IMR-90 (cell line): Measurements from ENCODE around the gene OAS3. TPM values are rescaled to one million over a fixed set of nuclear protein-coding genes. Genes with fewer than 3 reads are reported as not detected.

Experiments
- ATAC-seq: fragments of 200-7000 bp; cut with Tn5 transposase; 2 replicates; pipeline ENCODE4 v1.9.1; 2020; ENCODE audit warnings: low read depth, mild to moderate bottlenecking, moderate library complexity
- BruUV-seq: library from RNA; stranded (reverse); fragments of 400-500 nt; replicated peaks from 2 replicates; lab custom pipeline; 2021; lab: Mats Ljungman, UMichigan
- CTCF ChIA-PET: fragments of 300-600 bp; formaldehyde crosslinking; extraction: SDS; loops from one replicate; lab custom pipeline; 2021; ENCODE audit warnings: antibody characterized with exemption; lab: Yijun Ruan, JAX
- POLR2A ChIA-PET: fragments of 300-600 bp; sonication (Branson Sonifier 250); formaldehyde crosslinking; loops from one replicate; lab custom pipeline; 2022; ENCODE audit warnings: antibody characterized with exemption; ENCODE audit not compliant: unreplicated experiment; lab: Charles Lee
- DNase-seq: peaks from one replicate; pipeline ENCODE4 v3.0.0; 2013
- H2AFZ ChIP-seq: replicated peaks from 2 replicates; pipeline ENCODE3; 2013; ENCODE audit warnings: low read length, mild to moderate bottlenecking; ENCODE audit not compliant: poor library complexity
- H2AK5ac ChIP-seq: 2 replicates; pipeline ENCODE4 v1.6.1; 2013; ENCODE audit warnings: low read depth, low read length, inconsistent platforms
- H2AK9ac ChIP-seq: replicated peaks from 2 replicates; pipeline ENCODE3; 2013; ENCODE audit warnings: mild to moderate bottlenecking, low read depth, low read length, moderate library complexity; ENCODE audit not compliant: poor library complexity
- H2BK120ac ChIP-seq: 2 replicates; pipeline ENCODE4 v1.6.1; 2013; ENCODE audit warnings: low read depth, low read length, inconsistent platforms
- H2BK15ac ChIP-seq: 3 replicates; pipeline ENCODE4 v1.6.1; 2013; ENCODE audit warnings: low read depth, low read length, inconsistent platforms
- H2BK20ac ChIP-seq: 2 replicates; pipeline ENCODE4 v1.6.1; 2013; ENCODE audit warnings: low read depth, mild to moderate bottlenecking, inconsistent platforms, low read length, moderate library complexity
- H2BK5ac ChIP-seq: 2 replicates; pipeline ENCODE4 v1.6.1; 2013; ENCODE audit warnings: mild to moderate bottlenecking, low read depth, low read length, inconsistent platforms; ENCODE audit not compliant: poor library complexity, severe bottlenecking
- H3K14ac ChIP-seq: replicated peaks from 2 replicates; pipeline ENCODE4 v1.6.1; 2013; ENCODE audit warnings: low read depth, low read length, inconsistent platforms
- H3K18ac ChIP-seq: 2 replicates; pipeline ENCODE4 v1.6.1; 2013; ENCODE audit warnings: low read depth, low read length, control low read depth
- H3K23ac ChIP-seq: 2 replicates; pipeline ENCODE4 v1.6.1; 2013; ENCODE audit warnings: low read depth, low read length, inconsistent platforms
- H3K27ac ChIP-seq: 2 replicates; pipeline ENCODE4 v1.5.1; 2013; ENCODE audit warnings: mild to moderate bottlenecking, control low read depth, low read length; ENCODE audit not compliant: insufficient read depth
- H3K27me3 ChIP-seq: 2 replicates; pipeline ENCODE4 v1.6.1; 2013; ENCODE audit warnings: low read length; ENCODE audit not compliant: control insufficient read depth, insufficient read depth
- H3K36me3 ChIP-seq: 2 replicates; pipeline ENCODE4 v1.6.1; 2013; ENCODE audit warnings: low read length, mixed read lengths; ENCODE audit not compliant: control insufficient read depth, insufficient read depth
- H3K4ac ChIP-seq: 2 replicates; pipeline ENCODE4 v1.6.1; 2013; ENCODE audit warnings: low read depth, low read length, inconsistent platforms
- H3K4me1 ChIP-seq: 2 replicates; pipeline ENCODE4 v1.6.1; 2013; ENCODE audit warnings: low read length, mixed read lengths; ENCODE audit not compliant: control insufficient read depth, insufficient read depth
- H3K4me2 ChIP-seq: 2 replicates; pipeline ENCODE4 v1.6.1; 2013; ENCODE audit warnings: low read depth, mild to moderate bottlenecking, control low read depth, low read length, moderate library complexity
- H3K4me3 ChIP-seq: 2 replicates; pipeline ENCODE4 v1.5.1; 2013; ENCODE audit warnings: low read depth, mild to moderate bottlenecking, control low read depth, low read length, moderate library complexity; ENCODE audit not compliant: insufficient read depth
- H3K56ac ChIP-seq: 2 replicates; pipeline ENCODE4 v1.6.1; 2013; ENCODE audit warnings: low read length, inconsistent platforms; ENCODE audit not compliant: insufficient read depth; ENCODE audit errors: extremely low read depth
- H3K79me1 ChIP-seq, 2 experiments: 2 replicates each; pipeline ENCODE4 v1.6.1; 2013; ENCODE audit warnings: low read length in 2 of 2, inconsistent platforms in 1 of 2, low read depth in 1 of 2
- H3K9ac ChIP-seq: 2 replicates; pipeline ENCODE4 v1.6.1; 2013; ENCODE audit warnings: low read depth, low read length, control low read depth
- H3K9me1 ChIP-seq: 2 replicates; pipeline ENCODE4 v1.6.1; 2013; ENCODE audit warnings: low read length, inconsistent platforms; ENCODE audit not compliant: insufficient read depth
- H3K9me3 ChIP-seq: 2 replicates; pipeline ENCODE4 v1.6.1; 2013; ENCODE audit warnings: low read length; ENCODE audit not compliant: control insufficient read depth, insufficient read depth
- H4K20me1 ChIP-seq: 2 replicates; pipeline ENCODE4 v1.6.1; 2013; ENCODE audit warnings: low read length, inconsistent platforms; ENCODE audit not compliant: insufficient read depth
- H4K5ac ChIP-seq: 2 replicates; pipeline ENCODE4 v1.6.1; 2013; ENCODE audit warnings: mild to moderate bottlenecking, low read depth, low read length, control low read depth
- H4K8ac ChIP-seq, 2 experiments: 2 replicates each; pipeline ENCODE4 v1.6.1; 2013; ENCODE audit warnings: low read depth in 2 of 2, low read length in 2 of 2, control low read depth in 1 of 2, inconsistent platforms in 1 of 2
- H4K91ac ChIP-seq: 2 replicates; pipeline ENCODE4 v1.6.1; 2013; ENCODE audit warnings: low read depth, low read length, inconsistent platforms; ENCODE audit not compliant: insufficient read depth
- BHLHE40 ChIP-seq: fragments of 150-350 bp; IDR thresholded peaks from 2 replicates; pipeline ENCODE4 v1.6.1; 2016; ENCODE audit warnings: mild to moderate bottlenecking, low read depth, low read length
- CHD1 ChIP-seq: IDR thresholded peaks from 2 replicates; pipeline ENCODE4 v1.6.1; 2012; ENCODE audit warnings: low read depth, low read length, improper control_type of control experiment
- FOS ChIP-seq: fragments of 150-350 bp; IDR thresholded peaks from 2 replicates; pipeline ENCODE4 v1.6.1; 2016; ENCODE audit warnings: low read depth, low read length
- MAFK ChIP-seq: IDR thresholded peaks from 2 replicates; pipeline ENCODE4 v1.6.1; 2012; ENCODE audit warnings: low read depth, low read length, improper control_type of control experiment
- MAZ ChIP-seq: IDR thresholded peaks from 2 replicates; pipeline ENCODE4 v1.6.1; 2012; ENCODE audit warnings: low read depth, mild to moderate bottlenecking, low read length, improper control_type of control experiment, moderate library complexity, borderline replicate concordance
- MXI1 ChIP-seq: IDR thresholded peaks from 2 replicates; pipeline ENCODE4 v1.6.1; 2012; ENCODE audit warnings: low read depth, mild to moderate bottlenecking, low read length, moderate library complexity, borderline replicate concordance
- NFE2L2 ChIP-seq: fragments of 150-350 bp; IDR thresholded peaks from 2 replicates; pipeline ENCODE4 v1.6.1; 2016; ENCODE audit warnings: low read depth, mild to moderate bottlenecking, low read length
- POLR2A ChIP-seq: IDR thresholded peaks from 2 replicates; pipeline ENCODE4 v1.6.1; 2012; ENCODE audit warnings: mild to moderate bottlenecking, low read depth, low read length
- RAD21 ChIP-seq: IDR thresholded peaks from 2 replicates; pipeline ENCODE4 v1.6.1; 2012; ENCODE audit warnings: low read length, improper control_type of control experiment
- RCOR1 ChIP-seq: IDR thresholded peaks from 2 replicates; pipeline ENCODE4 v1.6.1; 2012; ENCODE audit warnings: mild to moderate bottlenecking, low read length, improper control_type of control experiment; ENCODE audit not compliant: insufficient replicate concordance
- RFX5 ChIP-seq: IDR thresholded peaks from 2 replicates; pipeline ENCODE4 v1.8.0; 2012; ENCODE audit warnings: low read depth, mild to moderate bottlenecking, low read length, moderate library complexity
- SMC3 ChIP-seq: fragments of 150-350 bp; IDR thresholded peaks from 2 replicates; pipeline ENCODE4 v1.6.1; 2016; ENCODE audit warnings: low read depth, mild to moderate bottlenecking, antibody characterized with exemption, low read length, moderate library complexity
- WGBS, 2 experiments: methylation state at CpG; one replicate each; pipeline versions ENCODE4 v1.1.5 to v1.1.7; 2013; ENCODE audit warnings: missing lambda C conversion rate in 2 of 2; ENCODE audit not compliant: insufficient read length in 1 of 2; ENCODE audit errors: extremely low coverage in 2 of 2; 5-methylcytosine and 5-hydroxymethylcytosine counted together
- dilution Hi-C: fragments of 300-500 bp; cut with HindIII; formaldehyde crosslinking; loops from one replicate; pipeline ENCODE4 v1.14.3; 2018; ENCODE audit warnings: low sequenced_read_pairs; ENCODE audit not compliant: unreplicated experiment
- in situ Hi-C: fragments of 300-500 bp; cut with MboI; formaldehyde crosslinking; loops from 3 replicates; pipeline ENCODE4 v1.14.3; 2019; ENCODE audit warnings: low sequenced_read_pairs, inconsistent platforms, mixed read lengths
- intact Hi-C: fragments of 100-400 bp; cut with micrococcal nuclease; formaldehyde crosslinking; loops from 2 replicates; pipeline ENCODE4 v1.10.0; 2022
- polyA plus RNA-seq, 3 experiments: library from polyadenylated mRNA; depleted of rRNA; stranded (reverse); fragments of >200 nt; gene quantifications; 2 replicates each; pipeline ENCODE4 v1.2.3, GENCODE V29; 2012; ENCODE audit warnings: low replicate concordance in 1 of 3
- total RNA-seq: library from RNA; depleted of rRNA; stranded (reverse); fragments of >200 nt; gene quantifications from 2 replicates; pipeline ENCODE4 v1.2.3, GENCODE V29; 2012
- TF ChIP-seq, protein P1 (sequence below): conservative IDR thresholded peaks from 2 replicates; pipeline ENCODE4 v1.5.1; 2012; ENCODE audit warnings: mild to moderate bottlenecking, low read depth, low read length, improper control_type of control experiment
- TF ChIP-seq, protein P2 (sequence below): fragments of 150-350 bp; IDR thresholded peaks from 2 replicates; pipeline ENCODE4 v1.6.1; 2016; ENCODE audit warnings: low read depth, mild to moderate bottlenecking, low read length, moderate library complexity, borderline replicate concordance
- TF ChIP-seq, protein P3 (sequence below): fragments of 150-350 bp; IDR thresholded peaks from 2 replicates; pipeline ENCODE4 v1.6.1; 2017; ENCODE audit warnings: mild to moderate bottlenecking, antibody characterized with exemption, low read length, low read depth

OAS3 gene
- total and polyA plus RNA-seq, 2 of the 4 experiments (the other 2 are of a cell fraction): 4.1 to 7.8 TPM

DNA sequence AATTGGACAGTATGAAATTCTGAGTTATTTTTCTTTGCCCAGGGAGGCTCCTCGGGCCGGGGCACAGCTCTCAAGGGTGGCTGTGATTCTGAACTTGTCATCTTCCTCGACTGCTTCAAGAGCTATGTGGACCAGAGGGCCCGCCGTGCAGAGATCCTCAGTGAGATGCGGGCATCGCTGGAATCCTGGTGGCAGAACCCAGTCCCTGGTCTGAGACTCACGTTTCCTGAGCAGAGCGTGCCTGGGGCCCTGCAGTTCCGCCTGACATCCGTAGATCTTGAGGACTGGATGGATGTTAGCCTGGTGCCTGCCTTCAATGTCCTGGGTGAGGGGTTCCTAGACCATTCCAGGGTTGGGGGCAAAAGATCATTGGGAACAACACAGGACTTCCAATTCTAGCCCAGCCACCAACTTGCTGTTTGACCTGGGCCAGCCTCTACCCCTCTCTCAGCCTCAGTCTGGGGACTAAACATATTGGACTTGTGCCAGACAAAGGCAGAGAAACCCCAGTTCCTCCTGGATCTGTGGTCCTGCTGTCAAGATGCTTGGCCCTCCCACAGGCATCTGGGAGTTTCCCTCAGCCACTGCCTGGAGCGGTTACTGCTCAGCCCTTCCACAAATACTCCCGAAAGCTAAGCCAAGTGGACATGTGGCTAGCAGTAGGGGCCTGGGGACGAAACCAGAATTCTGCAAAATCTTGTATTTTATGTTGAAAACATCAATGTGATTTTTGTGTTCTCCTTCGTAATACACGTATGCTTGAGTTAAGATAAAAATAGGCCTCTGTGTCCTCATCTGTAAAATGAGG lies 3.5 kb downstream of the OAS3 start:
- Histone ChIP-seq H3K23ac (no peak overlapping the region), H4K20me1 (no peaks in the 10 kb centered on the region), H3K79me1 (peaks cover 0 to 7% of the 10 kb centered on the region in 2 experiments; a peak in 1 of 4 replicates), H2AK5ac (no peak overlapping the region), H2BK20ac (no peak overlapping the region), H4K8ac (no peak overlapping the region), H3K56ac (no peak overlapping the region), H3K36me3 (no peaks in the 10 kb centered on the region), H3K27me3 (no peaks in the 10 kb centered on the region), H3K4me1 (peaks cover 2% of the 10 kb centered on the region), H4K91ac (no peak overlapping the region), H4K5ac (no peak overlapping the region), H3K9me1 (0 out of 2 replicates have a peak, but pooled peaks cover 3% of the 10 kb centered on the region), H2BK5ac (no peak overlapping the region), H3K4me2 (no peak overlapping the region), H2BK15ac (no peak overlapping the region), H3K14ac (no peak overlapping the region), H2AK9ac (no peak overlapping the region), H3K4me3 (no peak overlapping the region), H3K9me3 (no peaks in the 10 kb centered on the region), H3K4ac (no peak overlapping the region), H2BK120ac (no peak overlapping the region), H3K9ac (no peak overlapping the region), H2AFZ (no peak overlapping the region), H3K27ac (no peak overlapping the region), H3K18ac (no peak overlapping the region)
- TF ChIP-seq POLR2A (no peak), NFE2L2 (no peak), SMC3 (no peak), MAFK (no peak), BHLHE40 (no peak), FOS (no peak), MAZ (no peak), RCOR1 (no peak), RAD21 (no peak), MXI1 (no peak), CHD1 (no peak), RFX5 (no peak)
- TF ChIP-seq, protein P1, sequence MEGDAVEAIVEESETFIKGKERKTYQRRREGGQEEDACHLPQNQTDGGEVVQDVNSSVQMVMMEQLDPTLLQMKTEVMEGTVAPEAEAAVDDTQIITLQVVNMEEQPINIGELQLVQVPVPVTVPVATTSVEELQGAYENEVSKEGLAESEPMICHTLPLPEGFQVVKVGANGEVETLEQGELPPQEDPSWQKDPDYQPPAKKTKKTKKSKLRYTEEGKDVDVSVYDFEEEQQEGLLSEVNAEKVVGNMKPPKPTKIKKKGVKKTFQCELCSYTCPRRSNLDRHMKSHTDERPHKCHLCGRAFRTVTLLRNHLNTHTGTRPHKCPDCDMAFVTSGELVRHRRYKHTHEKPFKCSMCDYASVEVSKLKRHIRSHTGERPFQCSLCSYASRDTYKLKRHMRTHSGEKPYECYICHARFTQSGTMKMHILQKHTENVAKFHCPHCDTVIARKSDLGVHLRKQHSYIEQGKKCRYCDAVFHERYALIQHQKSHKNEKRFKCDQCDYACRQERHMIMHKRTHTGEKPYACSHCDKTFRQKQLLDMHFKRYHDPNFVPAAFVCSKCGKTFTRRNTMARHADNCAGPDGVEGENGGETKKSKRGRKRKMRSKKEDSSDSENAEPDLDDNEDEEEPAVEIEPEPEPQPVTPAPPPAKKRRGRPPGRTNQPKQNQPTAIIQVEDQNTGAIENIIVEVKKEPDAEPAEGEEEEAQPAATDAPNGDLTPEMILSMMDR: no peak
- TF ChIP-seq, protein P2, sequence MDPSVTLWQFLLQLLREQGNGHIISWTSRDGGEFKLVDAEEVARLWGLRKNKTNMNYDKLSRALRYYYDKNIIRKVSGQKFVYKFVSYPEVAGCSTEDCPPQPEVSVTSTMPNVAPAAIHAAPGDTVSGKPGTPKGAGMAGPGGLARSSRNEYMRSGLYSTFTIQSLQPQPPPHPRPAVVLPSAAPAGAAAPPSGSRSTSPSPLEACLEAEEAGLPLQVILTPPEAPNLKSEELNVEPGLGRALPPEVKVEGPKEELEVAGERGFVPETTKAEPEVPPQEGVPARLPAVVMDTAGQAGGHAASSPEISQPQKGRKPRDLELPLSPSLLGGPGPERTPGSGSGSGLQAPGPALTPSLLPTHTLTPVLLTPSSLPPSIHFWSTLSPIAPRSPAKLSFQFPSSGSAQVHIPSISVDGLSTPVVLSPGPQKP: no peak
- TF ChIP-seq, protein P3, sequence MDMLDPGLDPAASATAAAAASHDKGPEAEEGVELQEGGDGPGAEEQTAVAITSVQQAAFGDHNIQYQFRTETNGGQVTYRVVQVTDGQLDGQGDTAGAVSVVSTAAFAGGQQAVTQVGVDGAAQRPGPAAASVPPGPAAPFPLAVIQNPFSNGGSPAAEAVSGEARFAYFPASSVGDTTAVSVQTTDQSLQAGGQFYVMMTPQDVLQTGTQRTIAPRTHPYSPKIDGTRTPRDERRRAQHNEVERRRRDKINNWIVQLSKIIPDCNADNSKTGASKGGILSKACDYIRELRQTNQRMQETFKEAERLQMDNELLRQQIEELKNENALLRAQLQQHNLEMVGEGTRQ: no peak
- no peak for ATAC-seq
- no TSS peak for BruUV-seq
- dilution Hi-C loops: no loop called here
- 97% methylated on average over 5 of the region's 16 CpGs; no CpG with 5 or more reads in 1 of the 2 experiments for WGBS, 2 experiments
- in situ Hi-C loops: no loop called here
- no peak for DNase-seq
- intact Hi-C loops: no loop called here
- ChIA-PET POLR2A (no interaction called here), CTCF (interaction anchor here (1.0 kb wide), 1 partner anchor 52 kb away, joined by 3 read pairs; no protein-coding TSS in a partner anchor)
